ENCODE results near the gene FEN1.

The FEN1 gene

GRCh38 chr11:61775106-61775505 is 17.6 kb upstream of the FEN1 start:
- Histone ChIP-seq H3K4me3 (ENCODE audit: low read length in 2 of 2) (no peak overlapping the region), H3K27ac (ENCODE audit: low read depth in 2 of 2, low read length in 2 of 2) (no peak overlapping the region), H3K4me1 (ENCODE audit: control insufficient read depth in 2 of 2, insufficient read depth in 2 of 2, low read length in 2 of 2) (peaks cover 3 to 5% of the 10 kb centered on the region in 2 donors), H3K9ac (ENCODE audit: low read depth in 1 of 2, low read length in 2 of 2) (no peak overlapping the region), H3K27me3 (ENCODE audit: control insufficient read depth in 2 of 2, insufficient read depth in 2 of 2, low read length in 2 of 2) (no peaks in the 10 kb centered on the region), H3K36me3 (ENCODE audit: control insufficient read depth in 2 of 2, insufficient read depth in 2 of 2, low read length in 2 of 2) (peaks cover 0 to 5% of the 10 kb centered on the region in 2 donors), H3K9me3 (ENCODE audit: control insufficient read depth in 2 of 2, low read length in 2 of 2) (no peaks in the 10 kb centered on the region)

GRCh38 chr11:61775606-61776554 is 16.8 kb upstream of the FEN1 start:
- H3K4me1 ChIP-seq (ENCODE audit: control insufficient read depth in 2 of 2, insufficient read depth in 2 of 2, low read length in 2 of 2) = peaks cover 3 to 5% of the 10 kb centered on the region in 2 donors
- H3K27ac ChIP-seq (ENCODE audit: low read depth in 2 of 2, low read length in 2 of 2) = no peak overlapping the region
- no peaks in the 10 kb centered on the region for H3K9me3 ChIP-seq (ENCODE audit: control insufficient read depth in 2 of 2, low read length in 2 of 2)
- H3K9ac ChIP-seq (ENCODE audit: low read depth in 1 of 2, low read length in 2 of 2) = no peak overlapping the region
- peaks cover 0 to 5% of the 10 kb centered on the region in 2 donors for H3K36me3 ChIP-seq (ENCODE audit: control insufficient read depth in 2 of 2, insufficient read depth in 2 of 2, low read length in 2 of 2)
- no peak overlapping the region for H3K4me3 ChIP-seq (ENCODE audit: low read length in 2 of 2)
- H3K27me3 ChIP-seq (ENCODE audit: control insufficient read depth in 2 of 2, insufficient read depth in 2 of 2, low read length in 2 of 2) = no peaks in the 10 kb centered on the region

GRCh38 chr11:61776561-61777075 is 16.1 kb upstream of the FEN1 start:
- Histone ChIP-seq H3K27me3 (ENCODE audit: control insufficient read depth in 2 of 2, insufficient read depth in 2 of 2, low read length in 2 of 2) (no peaks in the 10 kb centered on the region), H3K27ac (ENCODE audit: low read depth in 2 of 2, low read length in 2 of 2) (no peak overlapping the region), H3K4me1 (ENCODE audit: control insufficient read depth in 2 of 2, insufficient read depth in 2 of 2, low read length in 2 of 2) (peaks cover 3 to 5% of the 10 kb centered on the region in 2 donors), H3K9me3 (ENCODE audit: control insufficient read depth in 2 of 2, low read length in 2 of 2) (no peaks in the 10 kb centered on the region), H3K36me3 (ENCODE audit: control insufficient read depth in 2 of 2, insufficient read depth in 2 of 2, low read length in 2 of 2) (peaks cover 0 to 5% of the 10 kb centered on the region in 2 donors), H3K4me3 (ENCODE audit: low read length in 2 of 2) (no peak overlapping the region), H3K9ac (ENCODE audit: low read depth in 1 of 2, low read length in 2 of 2) (no peak overlapping the region)

- Histone ChIP-seq H3K27me3 (ENCODE audit: control insufficient read depth in 2 of 2, insufficient read depth in 2 of 2, low read length in 2 of 2) (no peaks in the 10 kb centered on the region), H3K9me3 (ENCODE audit: control insufficient read depth in 2 of 2, low read length in 2 of 2) (no peaks in the 10 kb centered on the region), H3K4me3 (ENCODE audit: low read length in 2 of 2) (no peak overlapping the region), H3K27ac (ENCODE audit: low read depth in 2 of 2, low read length in 2 of 2) (no peak overlapping the region), H3K9ac (ENCODE audit: low read depth in 1 of 2, low read length in 2 of 2) (no peak overlapping the region), H3K36me3 (ENCODE audit: control insufficient read depth in 2 of 2, insufficient read depth in 2 of 2, low read length in 2 of 2) (peaks cover 0 to 5% of the 10 kb centered on the region in 2 donors), H3K4me1 (ENCODE audit: control insufficient read depth in 2 of 2, insufficient read depth in 2 of 2, low read length in 2 of 2) (peaks cover under 1 to 3% of the 10 kb centered on the region in 2 donors)
Observed at GRCh38 chr11:61777234-61778090, 15.2 kb upstream of the FEN1 start.

- Histone ChIP-seq H3K27ac (ENCODE audit: low read depth in 2 of 2, low read length in 2 of 2) (no peak overlapping the region), H3K9ac (ENCODE audit: low read depth in 1 of 2, low read length in 2 of 2) (no peak overlapping the region), H3K4me1 (ENCODE audit: control insufficient read depth in 2 of 2, insufficient read depth in 2 of 2, low read length in 2 of 2) (no peaks in the 10 kb centered on the region), H3K9me3 (ENCODE audit: control insufficient read depth in 2 of 2, low read length in 2 of 2) (no peaks in the 10 kb centered on the region), H3K36me3 (ENCODE audit: control insufficient read depth in 2 of 2, insufficient read depth in 2 of 2, low read length in 2 of 2) (peaks cover 0 to 5% of the 10 kb centered on the region in 2 donors), H3K27me3 (ENCODE audit: control insufficient read depth in 2 of 2, insufficient read depth in 2 of 2, low read length in 2 of 2) (no peaks in the 10 kb centered on the region), H3K4me3 (ENCODE audit: low read length in 2 of 2) (no peak overlapping the region)
Observed at GRCh38 chr11:61778357-61778886, 14.3 kb upstream of the FEN1 start.

- Histone ChIP-seq H3K4me1 (ENCODE audit: control insufficient read depth in 2 of 2, insufficient read depth in 2 of 2, low read length in 2 of 2) (no peaks in the 10 kb centered on the region), H3K36me3 (ENCODE audit: control insufficient read depth in 2 of 2, insufficient read depth in 2 of 2, low read length in 2 of 2) (peaks cover 0 to 5% of the 10 kb centered on the region in 2 donors), H3K27me3 (ENCODE audit: control insufficient read depth in 2 of 2, insufficient read depth in 2 of 2, low read length in 2 of 2) (no peaks in the 10 kb centered on the region), H3K9me3 (ENCODE audit: control insufficient read depth in 2 of 2, low read length in 2 of 2) (no peaks in the 10 kb centered on the region), H3K27ac (ENCODE audit: low read depth in 2 of 2, low read length in 2 of 2) (no peak overlapping the region), H3K9ac (ENCODE audit: low read depth in 1 of 2, low read length in 2 of 2) (no peak overlapping the region), H3K4me3 (ENCODE audit: low read length in 2 of 2) (no peak overlapping the region)
Observed at GRCh38 chr11:61778920-61779650, 13.6 kb upstream of the FEN1 start.

GRCh38 chr11:61779666-61780525 is 12.8 kb upstream of the FEN1 start:
- Histone ChIP-seq H3K27ac (ENCODE audit: low read depth in 2 of 2, low read length in 2 of 2) (no peak overlapping the region), H3K36me3 (ENCODE audit: control insufficient read depth in 2 of 2, insufficient read depth in 2 of 2, low read length in 2 of 2) (peaks cover 6 to 10% of the 10 kb centered on the region in 2 donors), H3K9me3 (ENCODE audit: control insufficient read depth in 2 of 2, low read length in 2 of 2) (no peaks in the 10 kb centered on the region), H3K4me3 (ENCODE audit: low read length in 2 of 2) (no peak overlapping the region), H3K4me1 (ENCODE audit: control insufficient read depth in 2 of 2, insufficient read depth in 2 of 2, low read length in 2 of 2) (no peaks in the 10 kb centered on the region), H3K9ac (ENCODE audit: low read depth in 1 of 2, low read length in 2 of 2) (no peak overlapping the region), H3K27me3 (ENCODE audit: control insufficient read depth in 2 of 2, insufficient read depth in 2 of 2, low read length in 2 of 2) (no peaks in the 10 kb centered on the region)

- Histone ChIP-seq H3K27me3 (ENCODE audit: control insufficient read depth in 2 of 2, insufficient read depth in 2 of 2, low read length in 2 of 2) (no peaks in the 10 kb centered on the region), H3K27ac (ENCODE audit: low read depth in 2 of 2, low read length in 2 of 2) (no peak overlapping the region), H3K4me1 (ENCODE audit: control insufficient read depth in 2 of 2, insufficient read depth in 2 of 2, low read length in 2 of 2) (no peaks in the 10 kb centered on the region), H3K9me3 (ENCODE audit: control insufficient read depth in 2 of 2, low read length in 2 of 2) (no peaks in the 10 kb centered on the region), H3K4me3 (ENCODE audit: low read length in 2 of 2) (no peak overlapping the region), H3K9ac (ENCODE audit: low read depth in 1 of 2, low read length in 2 of 2) (no peak overlapping the region), H3K36me3 (ENCODE audit: control insufficient read depth in 2 of 2, insufficient read depth in 2 of 2, low read length in 2 of 2) (peaks cover 10 to 14% of the 10 kb centered on the region in 2 donors)
Observed at GRCh38 chr11:61780581-61781162, 12.0 kb upstream of the FEN1 start.

Measured in mucosa of rectum (tissue), 2 donors.